GM12801 (cell line): ENCODE data around the gene VAPA.

ENCODE experiments used
- CTCF ChIP-seq: IDR thresholded peaks from one replicate; pipeline ENCODE4 v1.5.1; 2011; ENCODE audit warnings: control low read depth; ENCODE audit not compliant: insufficient read length; ENCODE audit errors: extremely low read depth

VAPA gene

DNA sequence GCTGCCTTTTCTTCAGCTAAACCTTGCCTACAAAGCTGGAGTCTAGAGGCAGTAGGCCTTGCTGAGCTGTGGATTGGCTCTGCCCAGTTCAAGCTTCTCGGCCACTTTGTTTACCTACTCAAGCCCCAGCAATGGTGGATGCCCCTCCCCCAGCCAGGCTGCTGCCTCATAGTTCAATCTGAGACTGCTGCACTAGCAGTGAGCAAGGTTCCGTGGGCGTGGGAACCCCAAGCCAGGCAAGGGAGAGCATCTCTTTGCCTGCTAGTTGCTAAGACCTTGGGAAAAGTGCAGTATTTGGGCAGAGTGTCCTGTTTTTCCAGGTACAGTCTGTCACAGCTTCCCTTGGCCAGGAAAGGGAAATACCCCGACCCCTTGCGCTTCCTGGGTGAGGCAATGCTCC, 68.9 kb downstream of the VAPA start:
- no peak for TF ChIP-seq CTCF

- TF ChIP-seq CTCF = no peak
Measured at GRCh38 chr18:9984080-9984479, 70.3 kb downstream of the VAPA start.

GRCh38 chr18:9985641-9986040, 71.8 kb downstream of the VAPA start:
- no peak for TF ChIP-seq CTCF

- no peak for TF ChIP-seq CTCF
Measured at GRCh38 chr18:9986156-9986930, 72.5 kb downstream of the VAPA start.

- TF ChIP-seq CTCF = no peak
Measured at GRCh38 chr18:9987345-9987744, 73.5 kb downstream of the VAPA start.

DNA sequence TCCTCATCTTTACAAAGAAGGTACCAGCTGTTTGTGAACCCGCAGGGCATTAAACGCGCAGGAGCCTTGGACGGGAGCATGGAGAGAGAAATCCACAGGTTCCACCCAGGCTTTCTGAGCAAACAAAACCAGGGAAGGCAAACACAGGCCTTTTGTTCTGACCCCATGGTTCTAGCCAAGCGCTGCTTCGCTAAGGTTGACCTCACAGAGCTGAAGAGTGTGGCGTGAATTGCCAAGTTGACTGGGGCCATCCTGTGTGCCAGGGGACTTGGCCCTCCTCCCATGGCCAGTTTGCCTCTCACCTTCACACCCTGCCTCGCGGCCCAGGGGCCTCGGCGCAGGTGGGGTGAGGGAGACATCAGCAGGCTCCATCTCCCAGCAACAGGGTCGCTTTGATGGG, 74.1 kb downstream of the VAPA start:
- no peak for TF ChIP-seq CTCF

DNA sequence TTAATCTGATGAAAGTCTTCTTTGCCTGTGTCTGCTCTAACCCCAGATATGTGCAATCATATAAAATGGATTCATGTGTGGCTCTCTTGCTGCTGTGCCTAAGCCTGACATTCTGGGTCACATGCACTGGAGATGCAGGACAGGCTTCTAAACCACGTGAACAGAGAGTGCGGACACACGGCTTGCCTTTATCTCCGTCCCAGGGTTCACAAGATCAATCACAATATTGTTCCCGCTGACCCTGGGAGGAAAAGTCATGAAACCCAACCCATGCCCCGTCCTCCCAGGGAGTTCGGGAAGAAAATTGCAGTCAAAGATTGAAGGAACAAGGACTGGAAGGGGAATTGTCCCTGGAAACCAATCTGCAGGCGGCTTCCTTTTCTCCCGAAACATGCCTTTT, 74.8 kb downstream of the VAPA start:
- TF ChIP-seq CTCF = no peak
